GM12873 (cell line): ENCODE measurements around the gene RPS6KA2.

Experiments
- CTCF ChIP-seq: IDR thresholded peaks from 2 replicates; pipeline ENCODE4 v1.5.1; 2012; ENCODE audit warnings: low read depth, mild to moderate bottlenecking, moderate library complexity, low read length, control low read depth; ENCODE audit not compliant: insufficient read depth; ENCODE audit errors: missing control alignments

RPS6KA2 gene

GRCh38 chr6:166496460-166496859, 130.6 kb downstream of the RPS6KA2 start:
- TF ChIP-seq CTCF = no peak

GRCh38 chr6:166495487-166496314, 131.3 kb downstream of the RPS6KA2 start:
- TF ChIP-seq CTCF = no peak

- TF ChIP-seq CTCF = no peak
Observed at GRCh38 chr6:166494757-166495486, 132.1 kb downstream of the RPS6KA2 start.

GRCh38 chr6:166494101-166494441, 133.0 kb downstream of the RPS6KA2 start:
- no peak for TF ChIP-seq CTCF

DNA sequence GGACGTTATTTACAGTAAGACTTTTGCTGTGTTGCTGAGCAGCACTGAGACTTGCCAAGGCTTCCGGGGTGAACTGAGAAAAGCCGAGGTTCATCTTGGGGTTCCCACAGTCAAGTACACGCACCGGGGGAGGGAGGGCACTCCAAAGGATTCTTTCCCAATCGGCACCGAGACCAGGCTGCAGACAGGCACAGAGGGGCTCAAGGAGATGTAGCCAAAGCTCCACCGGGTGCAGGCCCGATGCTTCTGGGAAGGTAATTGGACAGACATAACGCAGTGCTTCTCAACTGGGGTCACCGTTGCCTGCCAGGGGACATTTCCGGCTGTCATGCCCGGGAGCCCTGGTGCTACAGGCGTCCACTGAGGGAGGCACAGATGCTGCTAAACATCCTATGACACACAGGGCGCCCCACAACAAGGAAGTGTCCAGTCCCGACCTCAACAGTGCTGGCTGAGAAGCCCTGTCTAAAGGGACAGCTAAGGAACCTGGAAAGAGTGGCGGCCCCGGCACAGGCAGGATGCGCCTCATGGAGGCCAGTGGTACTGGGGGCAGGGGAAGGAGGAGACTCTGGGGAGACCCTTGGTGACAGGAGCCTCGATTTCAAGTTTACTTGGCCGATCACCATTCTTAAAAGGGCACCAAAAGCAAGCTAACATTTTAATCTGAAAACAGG, 133.5 kb downstream of the RPS6KA2 start:
- TF ChIP-seq CTCF = no peak

DNA sequence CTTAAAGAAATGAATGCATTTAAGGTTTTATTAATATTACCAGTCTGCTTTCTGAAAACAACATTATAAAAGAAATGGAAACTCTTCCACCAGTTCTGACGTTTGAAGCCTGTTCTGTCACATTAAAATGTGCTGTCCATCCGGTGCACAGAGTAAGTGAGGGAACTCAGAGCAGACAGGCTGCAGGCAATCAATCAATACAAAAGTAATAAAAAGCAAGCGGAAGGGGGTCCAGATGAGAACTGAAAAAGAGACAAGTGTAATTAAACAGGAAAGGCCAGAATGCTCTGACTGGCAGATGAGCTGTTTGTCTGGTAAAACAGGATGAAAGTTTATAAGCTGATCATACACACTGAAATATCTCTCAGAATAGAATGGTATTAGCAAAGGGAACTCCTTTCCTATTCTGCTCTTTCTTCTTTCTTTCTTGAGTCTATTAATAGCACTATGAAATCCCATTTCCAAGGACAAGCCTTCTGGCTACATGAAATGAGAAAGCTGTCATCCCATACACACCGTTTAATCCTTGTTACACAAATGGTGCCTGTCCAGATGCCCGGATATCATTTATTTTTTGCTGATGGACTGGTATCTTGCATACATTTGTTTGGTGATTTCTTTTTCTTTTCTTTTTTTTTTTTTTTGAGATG, 134.8 kb downstream of the RPS6KA2 start:
- no peak for TF ChIP-seq CTCF
